Nephron (organoid): Measurements from ENCODE around the gene PAIP1.

Experiments used
- H3K27ac Mint-ChIP-seq, 3 experiments: 2 replicates each; pipeline ENCODE4 v1.8.0; 2020; ENCODE audit warnings: mixed read lengths in 3 of 3, mild to moderate bottlenecking in 2 of 3, moderate library complexity in 1 of 3
- H3K27me3 Mint-ChIP-seq: 2 replicates; pipeline ENCODE4 v1.8.0; 2021; ENCODE audit warnings: low read depth, mild to moderate bottlenecking, moderate library complexity, mixed read lengths
- H3K36me3 Mint-ChIP-seq: 2 replicates; pipeline ENCODE4 v1.8.0; 2020; ENCODE audit warnings: low read depth, mixed read lengths
- H3K4me1 Mint-ChIP-seq: 2 replicates; pipeline ENCODE4 v1.8.0; 2020; ENCODE audit warnings: mixed read lengths
- H3K4me3 Mint-ChIP-seq, 3 experiments: 2 replicates each; pipeline ENCODE4 v1.8.0; 2020; ENCODE audit warnings: mild to moderate bottlenecking in 3 of 3, mixed read lengths in 3 of 3, moderate library complexity in 2 of 3
- H3K9me3 Mint-ChIP-seq: 2 replicates; pipeline ENCODE4 v1.8.0; 2020; ENCODE audit warnings: mixed read lengths
- TF ChIP-seq, protein P1 (sequence below), 3 experiments: fragments of 200-600 bp; sonication (generic); IDR thresholded peaks; one replicate each; pipeline ENCODE4 v1.5.0; 2021; ENCODE audit warnings: antibody characterized with exemption in 3 of 3; ENCODE audit not compliant: unreplicated experiment in 3 of 3

PAIP1 gene

DNA sequence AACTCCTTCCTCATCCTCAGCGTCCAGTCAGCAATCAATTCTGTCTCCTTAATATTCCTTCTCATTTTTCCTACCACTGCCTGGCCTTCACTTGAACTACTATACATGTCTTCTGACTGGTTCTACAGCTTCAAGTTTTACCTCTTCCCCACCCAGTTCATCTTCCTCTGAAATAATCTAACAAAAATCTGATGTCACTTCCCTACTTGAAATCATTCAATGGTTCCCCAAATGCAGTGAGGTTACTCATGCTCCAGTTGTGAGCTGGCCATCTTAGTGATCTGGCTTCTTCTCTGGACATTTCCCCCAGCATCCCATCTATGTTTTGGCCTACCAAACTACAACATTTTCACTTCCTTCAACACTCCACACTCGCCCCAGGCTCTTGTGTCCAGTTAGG is 58.3 kb downstream of the PAIP1 start:
- H3K27ac Mint-ChIP-seq = no peak overlapping the region
- no peaks in the 10 kb centered on the region for H3K27me3 Mint-ChIP-seq
- H3K4me1 Mint-ChIP-seq = no peaks in the 10 kb centered on the region
- no peaks in the 10 kb centered on the region for H3K36me3 Mint-ChIP-seq
- no peak overlapping the region for H3K4me3 Mint-ChIP-seq
- TF ChIP-seq, protein P1, sequence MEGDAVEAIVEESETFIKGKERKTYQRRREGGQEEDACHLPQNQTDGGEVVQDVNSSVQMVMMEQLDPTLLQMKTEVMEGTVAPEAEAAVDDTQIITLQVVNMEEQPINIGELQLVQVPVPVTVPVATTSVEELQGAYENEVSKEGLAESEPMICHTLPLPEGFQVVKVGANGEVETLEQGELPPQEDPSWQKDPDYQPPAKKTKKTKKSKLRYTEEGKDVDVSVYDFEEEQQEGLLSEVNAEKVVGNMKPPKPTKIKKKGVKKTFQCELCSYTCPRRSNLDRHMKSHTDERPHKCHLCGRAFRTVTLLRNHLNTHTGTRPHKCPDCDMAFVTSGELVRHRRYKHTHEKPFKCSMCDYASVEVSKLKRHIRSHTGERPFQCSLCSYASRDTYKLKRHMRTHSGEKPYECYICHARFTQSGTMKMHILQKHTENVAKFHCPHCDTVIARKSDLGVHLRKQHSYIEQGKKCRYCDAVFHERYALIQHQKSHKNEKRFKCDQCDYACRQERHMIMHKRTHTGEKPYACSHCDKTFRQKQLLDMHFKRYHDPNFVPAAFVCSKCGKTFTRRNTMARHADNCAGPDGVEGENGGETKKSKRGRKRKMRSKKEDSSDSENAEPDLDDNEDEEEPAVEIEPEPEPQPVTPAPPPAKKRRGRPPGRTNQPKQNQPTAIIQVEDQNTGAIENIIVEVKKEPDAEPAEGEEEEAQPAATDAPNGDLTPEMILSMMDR (IDR thresholded peaks at IDR 0.05; ENCODE audit: unreplicated experiment in 3 of 3) = no peak
- H3K9me3 Mint-ChIP-seq = no peaks in the 10 kb centered on the region

DNA sequence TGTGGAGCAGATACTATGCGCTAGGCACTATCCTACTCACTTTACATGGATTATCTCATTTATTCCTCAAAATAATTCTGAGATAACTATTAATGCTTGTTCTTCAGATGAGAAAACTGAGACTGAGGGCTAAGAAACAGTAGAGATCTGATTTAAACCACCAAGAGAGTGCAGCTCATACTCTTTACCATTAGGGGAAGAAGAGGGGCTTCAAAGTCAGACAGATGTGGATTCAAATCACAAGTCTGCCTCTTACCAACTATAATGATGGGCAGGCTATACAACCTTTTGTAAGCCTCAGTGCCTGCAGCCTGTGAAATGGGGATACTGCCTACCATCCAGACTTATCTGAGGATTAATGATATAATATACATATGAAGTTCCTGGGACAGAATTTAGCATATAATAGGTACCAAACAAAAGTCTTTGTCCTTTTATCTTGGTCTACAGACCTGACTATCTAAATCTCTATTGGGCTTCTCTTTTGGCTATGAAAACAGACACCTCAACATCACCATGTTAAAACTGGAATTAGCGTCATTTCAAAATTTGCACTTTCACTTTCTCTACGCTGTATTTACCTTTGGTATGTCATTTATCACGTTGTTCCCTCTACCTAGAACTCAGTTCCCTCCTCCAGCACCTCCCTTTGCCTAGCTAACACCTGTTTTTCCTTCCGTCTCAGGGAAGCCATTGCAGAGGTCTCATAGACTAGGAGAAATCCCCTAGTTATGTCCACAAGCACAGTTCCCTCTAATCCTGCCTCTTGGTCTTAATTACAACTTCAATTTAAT is 59.4 kb downstream of the PAIP1 start:
- Mint-ChIP-seq H3K4me1 (no peaks in the 10 kb centered on the region), H3K27ac (no peak overlapping the region), H3K4me3 (no peak overlapping the region), H3K36me3 (no peaks in the 10 kb centered on the region), H3K9me3 (no peaks in the 10 kb centered on the region), H3K27me3 (no peaks in the 10 kb centered on the region)
- TF ChIP-seq, protein P1 (IDR thresholded peaks at IDR 0.05; ENCODE audit: unreplicated experiment in 3 of 3) = no peak

DNA sequence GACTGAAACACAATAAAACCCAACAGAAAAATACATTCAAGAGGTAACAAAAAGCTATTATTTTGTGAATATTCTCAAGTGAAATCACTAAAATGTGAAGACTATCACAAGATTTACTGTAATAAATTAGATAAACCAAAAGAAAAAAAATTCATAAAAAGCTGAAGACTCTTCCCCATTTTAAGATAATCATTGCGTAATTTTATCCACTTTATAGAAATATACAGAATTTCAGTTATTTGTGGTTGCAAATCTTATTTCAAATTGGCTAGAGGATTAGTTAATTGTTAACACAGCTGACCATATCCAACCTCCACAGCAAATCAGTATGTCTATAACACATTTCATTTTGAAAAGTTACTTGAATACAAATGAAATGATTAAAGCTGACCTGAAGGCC is 65.6 kb downstream of the PAIP1 start:
- Mint-ChIP-seq H3K27ac (no peak overlapping the region), H3K4me1 (no peaks in the 10 kb centered on the region), H3K36me3 (no peaks in the 10 kb centered on the region), H3K27me3 (no peaks in the 10 kb centered on the region), H3K9me3 (no peaks in the 10 kb centered on the region), H3K4me3 (no peak overlapping the region)
- TF ChIP-seq, protein P1 (IDR thresholded peaks at IDR 0.05; ENCODE audit: unreplicated experiment in 3 of 3) = no peak

DNA sequence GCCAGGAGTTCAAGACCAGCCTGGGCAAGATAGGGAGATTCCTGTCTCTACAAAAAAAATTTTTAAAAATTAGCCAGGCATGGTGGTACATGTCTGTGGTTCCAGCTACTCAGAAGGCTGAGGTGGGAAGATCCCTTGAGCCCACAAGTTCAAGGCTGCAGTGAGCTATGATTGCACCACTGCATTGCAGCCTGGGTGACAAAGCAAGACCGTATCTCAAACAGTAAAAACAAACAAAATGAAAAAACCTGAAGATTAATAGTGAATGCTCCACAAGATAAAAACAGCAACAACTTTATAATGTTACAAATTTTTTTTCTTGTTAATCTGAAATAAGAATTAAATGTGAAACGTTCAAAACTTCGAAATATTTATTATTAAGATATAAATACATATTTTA is 70.5 kb downstream of the PAIP1 start:
- no peaks in the 10 kb centered on the region for H3K27me3 Mint-ChIP-seq
- no peak overlapping the region for H3K27ac Mint-ChIP-seq
- no peaks in the 10 kb centered on the region for H3K9me3 Mint-ChIP-seq
- peaks cover 17% of the 10 kb centered on the region for H3K4me1 Mint-ChIP-seq
- no peak overlapping the region for H3K4me3 Mint-ChIP-seq
- no peaks in the 10 kb centered on the region for H3K36me3 Mint-ChIP-seq
- TF ChIP-seq, protein P1 (IDR thresholded peaks at IDR 0.05; ENCODE audit: unreplicated experiment in 3 of 3) = no peak

DNA sequence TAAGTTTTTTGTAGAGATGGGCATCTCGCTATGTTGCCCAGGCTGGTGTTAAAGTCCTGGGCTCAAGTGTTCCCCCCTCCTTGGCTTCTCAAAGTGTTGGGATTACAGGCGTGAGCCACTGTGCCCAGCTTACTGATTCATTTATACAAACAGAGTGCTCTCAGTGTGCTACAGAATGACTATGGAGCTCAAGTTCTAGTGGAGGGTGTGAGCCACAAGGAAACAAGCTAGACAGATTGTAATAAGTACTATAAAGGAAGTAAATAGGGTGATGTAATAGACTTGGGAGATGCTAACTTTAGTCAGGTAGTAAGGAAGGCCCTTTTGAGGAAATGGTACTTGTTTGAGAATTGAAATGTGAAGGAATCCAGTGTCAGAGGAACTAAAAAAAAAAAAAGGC is 71.5 kb downstream of the PAIP1 start:
- peak overlapping the region; percentile 70 to 74 (median 72) for H3K27ac Mint-ChIP-seq
- H3K9me3 Mint-ChIP-seq = no peaks in the 10 kb centered on the region
- H3K27me3 Mint-ChIP-seq = no peaks in the 10 kb centered on the region
- H3K4me1 Mint-ChIP-seq = peaks cover 17% of the 10 kb centered on the region
- peak overlapping the region; percentile 51 to 77 (median 54) for H3K4me3 Mint-ChIP-seq
- no peaks in the 10 kb centered on the region for H3K36me3 Mint-ChIP-seq
- TF ChIP-seq, protein P1 (IDR thresholded peaks at IDR 0.05; ENCODE audit: unreplicated experiment in 3 of 3) = no peak
